A673 (cell line): ENCODE measurements around the gene YWHAG. TPM values are rescaled to one million over a fixed set of nuclear protein-coding genes. Genes with fewer than 3 reads are reported as not detected.

Experiments
- BruUV-seq: library from RNA; stranded (reverse); fragments of 400-500 nt; replicated peaks from 2 replicates; lab custom pipeline; 2021; lab: Mats Ljungman, UMichigan
- CTCF ChIA-PET: fragments of 300-600 bp; sonication (Branson Sonifier 250); formaldehyde crosslinking; loops from one replicate; lab custom pipeline; 2022; ENCODE audit warnings: antibody characterized with exemption; lab: Charles Lee
- POLR2A ChIA-PET: fragments of 300-600 bp; sonication (Branson Sonifier 250); formaldehyde crosslinking; loops from one replicate; lab custom pipeline; 2022; ENCODE audit warnings: antibody characterized with exemption; ENCODE audit not compliant: low non-redundant PET; lab: Charles Lee
- DNase-seq: peaks from one replicate; pipeline ENCODE4 v3.0.0-alpha.2; 2015; ENCODE audit warnings: low spot score
- H3K27ac ChIP-seq: fragments of 200-600 bp; sonication (generic); 2 replicates; pipeline ENCODE4 v1.5.1; 2016; ENCODE audit warnings: mixed run types, low read depth, mild to moderate bottlenecking, mixed read lengths, antibody characterized with exemption, low read length; ENCODE audit not compliant: poor library complexity, severe bottlenecking
- H3K27me3 ChIP-seq: fragments of 200-600 bp; sonication (generic); replicated peaks from 2 replicates; pipeline ENCODE4 v1.6.1; 2017; ENCODE audit warnings: mixed run types, low read depth, mild to moderate bottlenecking, mixed read lengths, antibody characterized with exemption, low read length; ENCODE audit not compliant: insufficient read depth, poor library complexity
- H3K36me3 ChIP-seq: fragments of 200-600 bp; sonication (generic); 2 replicates; pipeline ENCODE4 v1.6.1; 2016; ENCODE audit warnings: mixed run types, mild to moderate bottlenecking, mixed read lengths, antibody characterized with exemption, low read length; ENCODE audit not compliant: insufficient read depth, poor library complexity, severe bottlenecking
- H3K4me1 ChIP-seq: fragments of 200-600 bp; sonication (generic); 2 replicates; pipeline ENCODE4 v1.6.1; 2017; ENCODE audit warnings: mixed run types, mild to moderate bottlenecking, mixed read lengths, antibody characterized with exemption, low read length; ENCODE audit not compliant: insufficient read depth, poor library complexity, severe bottlenecking
- H3K4me3 ChIP-seq: fragments of 200-600 bp; sonication (generic); 2 replicates; pipeline ENCODE4 v1.5.1; 2016; ENCODE audit warnings: low read depth, mixed run types, mild to moderate bottlenecking, mixed read lengths, low read length; ENCODE audit not compliant: poor library complexity, severe bottlenecking
- H3K9me3 ChIP-seq: fragments of 200-600 bp; sonication (generic); 2 replicates; pipeline ENCODE4 v1.6.1; 2016; ENCODE audit warnings: mixed run types, low read depth, mild to moderate bottlenecking, mixed read lengths, antibody characterized with exemption, low read length; ENCODE audit not compliant: poor library complexity, severe bottlenecking
- EZH2 ChIP-seq: fragments of 200-600 bp; sonication (generic); IDR thresholded peaks from 2 replicates; pipeline ENCODE4 v1.6.1; 2017; ENCODE audit warnings: borderline replicate concordance, low read depth, mild to moderate bottlenecking, mixed read lengths, antibody characterized with exemption, low read length; ENCODE audit not compliant: poor library complexity, severe bottlenecking
- intact Hi-C: fragments of 100-400 bp; cut with micrococcal nuclease; formaldehyde crosslinking; loops from one replicate; pipeline ENCODE4 v1.10.0; 2022; ENCODE audit not compliant: unreplicated experiment
- total RNA-seq: library from RNA; stranded (reverse); gene quantifications from 2 replicates; pipeline ENCODE4 v1.2.3, GENCODE V29; 2021
- TF ChIP-seq, protein P1 (sequence below): fragments of 300-800, 200-600 bp; sonication (generic); conservative IDR thresholded peaks from 2 replicates; pipeline ENCODE4 v1.5.1; 2017; ENCODE audit warnings: low read depth, mild to moderate bottlenecking, antibody characterized with exemption, low read length, moderate library complexity, mixed read lengths

Gene YWHAG
- total RNA-seq, 1 experiment from 2014 or later: 249 TPM

GRCh38 chr7:76280408-76280807 lies 78.4 kb downstream of the YWHAG start:
- intact Hi-C loops: no loop called here
- CTCF ChIA-PET: no interaction called here
- no peak overlapping the region for H3K4me3 ChIP-seq
- H3K27me3 ChIP-seq: peaks cover 19% of the 10 kb centered on the region
- H3K27ac ChIP-seq: no peak overlapping the region
- no peaks in the 10 kb centered on the region for H3K4me1 ChIP-seq
- no peak for TF ChIP-seq EZH2
- TF ChIP-seq, protein P1, sequence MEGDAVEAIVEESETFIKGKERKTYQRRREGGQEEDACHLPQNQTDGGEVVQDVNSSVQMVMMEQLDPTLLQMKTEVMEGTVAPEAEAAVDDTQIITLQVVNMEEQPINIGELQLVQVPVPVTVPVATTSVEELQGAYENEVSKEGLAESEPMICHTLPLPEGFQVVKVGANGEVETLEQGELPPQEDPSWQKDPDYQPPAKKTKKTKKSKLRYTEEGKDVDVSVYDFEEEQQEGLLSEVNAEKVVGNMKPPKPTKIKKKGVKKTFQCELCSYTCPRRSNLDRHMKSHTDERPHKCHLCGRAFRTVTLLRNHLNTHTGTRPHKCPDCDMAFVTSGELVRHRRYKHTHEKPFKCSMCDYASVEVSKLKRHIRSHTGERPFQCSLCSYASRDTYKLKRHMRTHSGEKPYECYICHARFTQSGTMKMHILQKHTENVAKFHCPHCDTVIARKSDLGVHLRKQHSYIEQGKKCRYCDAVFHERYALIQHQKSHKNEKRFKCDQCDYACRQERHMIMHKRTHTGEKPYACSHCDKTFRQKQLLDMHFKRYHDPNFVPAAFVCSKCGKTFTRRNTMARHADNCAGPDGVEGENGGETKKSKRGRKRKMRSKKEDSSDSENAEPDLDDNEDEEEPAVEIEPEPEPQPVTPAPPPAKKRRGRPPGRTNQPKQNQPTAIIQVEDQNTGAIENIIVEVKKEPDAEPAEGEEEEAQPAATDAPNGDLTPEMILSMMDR: no peak
- BruUV-seq: no TSS peak
- no peaks in the 10 kb centered on the region for H3K36me3 ChIP-seq
- POLR2A ChIA-PET: no interaction called here
- no peaks in the 10 kb centered on the region for H3K9me3 ChIP-seq
- no peak for DNase-seq

GRCh38 chr7:76278540-76278939 lies 80.3 kb downstream of the YWHAG start:
- Histone ChIP-seq H3K36me3 (no peaks in the 10 kb centered on the region), H3K4me1 (no peaks in the 10 kb centered on the region), H3K27me3 (peaks cover 19% of the 10 kb centered on the region), H3K9me3 (no peaks in the 10 kb centered on the region), H3K27ac (no peak overlapping the region), H3K4me3 (no peak overlapping the region)
- BruUV-seq: no TSS peak
- POLR2A ChIA-PET: no interaction called here
- TF ChIP-seq, protein P1: no peak
- TF ChIP-seq EZH2: no peak
- CTCF ChIA-PET: interaction anchor here (1.2 kb wide), 1 partner anchor 15 kb away, joined by 3 read pairs; no protein-coding TSS in a partner anchor
- no peak for DNase-seq
- intact Hi-C loops: no loop called here

Other genes with a start within 250 kb of the YWHAG start
- gene SRRM3, start 157.1 kb downstream of the YWHAG start, total RNA-seq: 1.7 and 1.8 TPM in 2 replicates
- gene HSPB1, start 56.3 kb downstream of the YWHAG start, total RNA-seq: 354 and 375 TPM in 2 replicates
- gene SSC4D, start 50.7 kb upstream of the YWHAG start, total RNA-seq: 1.2 and 1.8 TPM in 2 replicates
- gene ZP3, start 66.0 kb upstream of the YWHAG start, total RNA-seq: 9.4 and 9.8 TPM in 2 replicates
- gene DTX2, start 102.7 kb upstream of the YWHAG start, total RNA-seq: 33.8 and 41.9 TPM in 2 replicates
- 1.4 TPM in 1 of 2 replicates, not detected in the other for gene UPK3B, start 151.6 kb upstream of the YWHAG start, total RNA-seq
- 0.13 TPM in 1 of 2 replicates, not detected in the other for gene SPDYE16, start 184.3 kb upstream of the YWHAG start, total RNA-seq